GM19351 (cell line): ENCODE data around the gene CD52.
"Not testable (repeated sequence)": the region's sequence is repeated elsewhere in the genome, so short reads cannot be mapped to it uniquely, and the experiment has no call there.

Experiments used
- ATAC-seq: cut with Tn5 transposase; IDR thresholded peaks from one replicate; pipeline ENCODE4 v1.9.1; 2021; ENCODE audit warnings: mild to moderate bottlenecking, moderate library complexity; ENCODE audit not compliant: unreplicated experiment

The CD52 gene

GRCh38 chr1:26297057-26297790, 20.5 kb upstream of the CD52 start:
- no peak for ATAC-seq

DNA sequence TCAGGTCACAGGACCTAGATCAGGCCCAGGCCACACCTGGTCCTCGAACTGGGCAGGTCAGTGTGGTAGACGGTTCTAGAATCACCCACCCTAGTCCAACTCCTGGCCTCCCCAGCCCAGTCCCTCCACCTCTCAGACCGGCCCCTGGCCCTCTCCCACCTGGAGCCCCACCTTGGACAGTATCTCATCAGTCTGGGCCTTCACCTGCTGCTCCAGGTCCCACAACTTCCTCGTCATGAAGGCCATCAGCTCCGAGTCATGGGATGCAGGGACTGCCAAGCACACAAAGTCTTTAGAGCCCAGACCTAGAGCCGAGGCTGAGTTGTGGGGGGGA, 20.0 kb upstream of the CD52 start:
- ATAC-seq = no peak

- ATAC-seq = no peak
Measured at GRCh38 chr1:26300578-26301275, 17.0 kb upstream of the CD52 start.

DNA sequence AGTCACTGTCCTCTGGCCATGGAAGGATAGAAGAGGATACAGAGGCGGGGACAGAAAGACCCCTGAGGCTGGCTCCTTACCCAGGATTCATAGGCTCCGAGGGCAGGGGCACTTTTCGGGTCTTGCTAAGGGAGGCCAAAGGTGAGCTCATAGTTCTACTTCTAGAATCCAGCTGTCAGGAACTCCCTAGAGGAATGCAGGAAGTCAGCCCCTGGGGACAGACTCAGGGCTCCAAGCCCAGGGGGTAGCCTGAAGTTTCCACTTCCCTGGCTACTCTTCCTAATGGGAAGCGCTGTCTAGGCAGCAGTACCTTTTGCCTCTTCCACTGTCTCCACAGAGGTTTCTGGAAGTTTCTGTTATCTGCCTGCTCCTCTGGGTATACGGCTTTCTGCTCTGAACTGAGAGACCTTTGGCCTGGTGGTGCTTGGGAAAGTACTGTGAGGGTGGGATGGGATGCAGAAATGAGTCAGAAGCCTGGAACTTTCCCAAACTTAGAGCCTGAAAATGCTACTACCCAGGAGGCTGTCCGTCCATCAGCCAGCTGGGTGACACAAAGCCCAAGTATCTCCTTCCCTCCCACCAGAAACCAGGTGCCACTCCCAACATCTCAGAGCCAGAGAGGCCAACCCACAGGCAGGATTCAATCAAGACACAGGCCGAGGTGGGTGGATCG, 14.9 kb upstream of the CD52 start:
- no peak for ATAC-seq

DNA sequence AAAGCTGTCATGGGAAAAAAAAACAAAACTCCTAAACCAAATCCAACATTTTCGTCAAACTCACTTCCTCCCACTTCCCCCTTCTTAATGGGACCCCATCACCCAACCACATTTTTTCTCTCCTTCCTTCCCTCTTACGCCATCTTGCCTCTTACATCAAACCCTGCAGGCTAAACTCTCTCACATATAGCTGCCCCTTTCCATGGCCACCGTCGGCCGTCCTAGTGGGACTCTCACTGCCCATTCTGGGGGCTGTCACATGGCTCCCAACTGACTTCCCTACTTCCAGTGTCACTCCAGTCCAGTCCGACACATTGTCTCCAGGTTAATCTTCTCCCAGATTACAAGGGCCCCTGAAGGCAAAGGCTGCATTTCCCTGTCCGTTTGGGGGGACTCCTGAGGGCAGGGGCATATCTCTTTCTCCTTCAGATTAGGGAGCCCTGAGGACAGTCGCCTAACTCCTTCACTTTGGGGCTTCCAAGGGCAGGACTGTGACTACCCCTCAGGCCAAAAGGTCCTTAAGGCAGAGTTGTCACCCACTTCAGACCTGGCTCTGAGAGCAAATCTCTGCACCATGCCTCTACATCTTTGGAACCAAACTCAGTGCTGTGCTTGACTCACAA, 12.0 kb upstream of the CD52 start:
- no peak for ATAC-seq

GRCh38 chr1:26306290-26307229, 11.2 kb upstream of the CD52 start, which contains the start of gene UBXN11:
Gene UBXN11 (minus strand): TSS chr1:26306636. CDS start chr1:26302883, 3,753 bp downstream.
- ATAC-seq = peak; percentile 98

DNA sequence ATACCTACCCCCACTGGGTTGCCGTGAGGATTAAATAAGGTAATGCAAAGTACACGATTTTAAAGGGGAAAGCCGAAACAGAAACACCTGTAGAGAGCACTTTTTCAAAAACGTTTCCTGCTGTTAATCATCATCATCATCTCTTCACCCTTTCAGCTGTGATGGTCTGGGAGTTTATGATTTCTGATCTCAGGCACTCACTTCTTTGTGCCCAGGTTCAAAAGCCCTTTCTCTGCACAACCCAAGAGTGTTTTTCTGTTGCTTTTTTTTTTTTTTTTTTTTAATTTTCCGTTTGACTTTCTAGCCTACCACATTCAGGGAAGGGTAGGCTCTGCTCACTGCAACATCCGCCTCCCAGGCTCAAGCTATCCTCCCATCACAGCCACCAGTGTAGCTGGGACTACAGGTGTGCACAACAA, 10.4 kb upstream of the CD52 start:
- ATAC-seq = no peak

GRCh38 chr1:26307966-26308899, 9.5 kb upstream of the CD52 start:
- not testable (repeated sequence) for ATAC-seq

GRCh38 chr1:26314501-26314900, 3.3 kb upstream of the CD52 start:
- ATAC-seq = no peak

GRCh38 chr1:26315874-26316850, 1.6 kb upstream of the CD52 start:
- ATAC-seq = no peak

DNA sequence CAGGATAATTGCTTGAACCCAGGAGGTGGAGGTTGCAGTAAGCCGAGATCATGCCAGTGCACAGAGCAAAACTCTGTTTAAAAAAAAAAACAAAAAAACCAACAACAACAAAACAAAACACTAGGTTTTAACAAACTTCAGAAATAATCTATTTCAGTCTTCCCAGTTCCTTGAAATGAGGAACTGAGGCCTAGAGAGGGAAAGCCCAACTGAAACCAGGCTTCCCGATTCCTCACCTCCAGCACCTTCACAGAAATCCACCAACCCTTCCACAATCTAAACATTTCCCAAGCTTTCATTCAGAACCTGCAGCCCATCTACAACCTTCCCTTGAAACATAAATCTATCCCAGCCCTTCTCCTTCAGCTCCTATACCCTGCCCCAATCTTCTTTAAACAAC, 612 bp upstream of the CD52 start:
- ATAC-seq = no peak

DNA sequence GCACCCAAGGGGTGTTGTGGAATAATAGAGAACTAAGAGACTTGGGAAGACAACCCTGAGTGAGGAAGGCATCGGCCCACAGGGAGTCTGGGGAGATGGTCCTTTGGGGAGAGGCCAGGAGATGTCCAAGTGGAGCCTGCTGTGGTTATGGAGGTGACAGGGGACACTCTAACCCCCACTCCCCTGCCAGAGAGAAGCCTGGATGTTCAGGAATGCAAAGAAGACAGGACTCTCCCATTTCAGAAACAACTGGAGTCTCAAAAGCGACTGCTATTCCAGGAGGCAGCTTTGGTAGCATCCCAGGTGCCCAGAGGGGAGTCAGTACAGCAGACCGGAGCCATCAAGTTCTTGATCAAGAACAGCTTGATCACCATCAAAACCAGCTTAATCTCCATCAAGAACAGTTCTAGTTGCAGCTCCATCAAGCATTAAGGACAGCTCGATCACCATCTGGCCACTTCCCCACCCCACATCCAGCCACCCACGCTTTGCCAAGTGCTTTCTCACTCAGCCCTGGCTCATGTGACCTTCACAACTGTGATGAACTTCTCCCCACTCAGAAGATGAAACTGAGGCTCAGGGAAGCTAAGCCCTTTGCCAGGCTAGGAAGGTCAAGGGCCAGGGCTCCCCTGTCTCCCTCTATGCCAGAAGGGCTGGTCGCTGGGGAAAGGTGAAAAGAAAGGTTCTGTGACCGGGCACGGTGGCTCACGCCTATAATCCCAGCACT, 743 bp downstream of the CD52 start:
- ATAC-seq = no peak

GRCh38 chr1:26320896-26321295, 3.1 kb downstream of the CD52 start:
- no peak for ATAC-seq

GRCh38 chr1:26321315-26322041, 3.7 kb downstream of the CD52 start:
- peak; percentile 46 for ATAC-seq

DNA sequence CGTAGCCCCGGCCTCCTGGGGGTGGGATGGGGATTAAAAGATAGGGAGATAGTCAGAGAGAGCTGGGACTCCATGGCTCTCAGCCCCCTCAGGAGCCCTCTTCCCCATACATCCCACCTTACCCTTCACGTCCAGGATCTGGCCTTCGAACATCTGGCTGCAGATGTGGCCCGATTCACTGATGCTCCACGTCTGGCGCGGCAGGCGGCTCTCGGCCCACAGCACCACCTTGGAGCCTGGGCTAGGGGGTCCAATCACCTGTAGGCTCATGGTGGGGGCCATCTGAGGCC, 4.2 kb downstream of the CD52 start:
- ATAC-seq = no peak

GRCh38 chr1:26323382-26323781, 5.6 kb downstream of the CD52 start:
- ATAC-seq = no peak

DNA sequence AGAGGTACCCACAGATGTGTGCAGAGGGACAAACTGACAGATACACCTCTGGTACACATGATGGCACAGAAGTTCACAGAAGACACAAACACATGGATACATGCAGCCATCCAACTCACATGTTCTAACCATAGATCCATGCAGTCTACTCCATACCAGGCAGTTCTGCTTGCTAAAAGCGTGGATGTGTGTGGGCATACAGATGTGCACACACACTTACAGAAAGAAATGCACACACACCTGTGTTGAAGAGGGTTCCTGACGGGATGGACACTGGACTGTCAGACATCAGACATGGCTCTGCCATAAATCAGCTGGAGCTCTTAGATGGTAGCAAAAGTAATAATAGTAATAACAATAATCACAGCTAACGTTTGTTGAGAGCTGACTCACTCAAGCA, 6.8 kb downstream of the CD52 start:
- ATAC-seq = no peak
